OCI-LY3 (cell line): ENCODE data around the gene SIGLEC7.

Experiments
- H2AFZ ChIP-seq: fragments of 200-600, 300-600 bp; shearing (Covaris generic); 2 replicates; pipeline ENCODE4 v1.6.0; 2014; ENCODE audit warnings: antibody characterized with exemption, low read depth, low read length
- H3K27ac ChIP-seq: fragments of 200-600, 300-600 bp; sonication (generic); 2 replicates; pipeline ENCODE4 v1.5.1; 2014; ENCODE audit warnings: mild to moderate bottlenecking, low read length, moderate library complexity, mixed read lengths
- H3K27me3 ChIP-seq: fragments of 200-600, 300-600 bp; sonication (generic); 2 replicates; pipeline ENCODE4 v1.6.1; 2014; ENCODE audit warnings: low read depth, low read length, mixed read lengths
- H3K36me3 ChIP-seq: fragments of 200-600, 300-600 bp; sonication (generic); replicated peaks from 2 replicates; pipeline ENCODE3; 2014; ENCODE audit warnings: low read depth, low read length, mixed read lengths
- H3K4me1 ChIP-seq: fragments of 300-600, 200-600 bp; sonication (generic); 2 replicates; pipeline ENCODE4 v1.6.1; 2014; ENCODE audit warnings: low read length, mixed read lengths
- H3K4me2 ChIP-seq: fragments of 200-600, 300-600 bp; sonication (generic); 2 replicates; pipeline ENCODE4 v1.6.1; 2014; ENCODE audit warnings: low read length, mixed read lengths
- H3K4me3 ChIP-seq: fragments of 300-600, 200-600 bp; sonication (generic); 2 replicates; pipeline ENCODE4 v1.5.1; 2014; ENCODE audit warnings: antibody characterized with exemption, mild to moderate bottlenecking, low read length, moderate library complexity
- H3K79me2 ChIP-seq: fragments of 300-600, 200-600 bp; shearing (Covaris generic); 2 replicates; pipeline ENCODE4 v1.6.1; 2014; ENCODE audit warnings: mild to moderate bottlenecking, low read length, mixed read lengths
- H3K9ac ChIP-seq: fragments of 300-600, 200-600 bp; shearing (Covaris generic); 2 replicates; pipeline ENCODE4 v1.6.0; 2014; ENCODE audit warnings: mild to moderate bottlenecking, low read length, moderate library complexity
- H3K9me3 ChIP-seq: fragments of 200-600, 300-600 bp; shearing (Covaris generic); 2 replicates; pipeline ENCODE4 v1.6.1; 2014; ENCODE audit warnings: low read length, mixed read lengths; ENCODE audit not compliant: insufficient read depth
- H4K20me1 ChIP-seq: fragments of 200-600, 300-600 bp; sonication (generic); 2 replicates; pipeline ENCODE4 v1.6.1; 2016; ENCODE audit warnings: low read length, mixed read lengths; ENCODE audit not compliant: insufficient read depth
- EZH2phosphoT487 ChIP-seq: fragments of 200-600 bp; shearing (Covaris generic); IDR thresholded peaks from 2 replicates; pipeline ENCODE4 v1.6.1; 2018; ENCODE audit warnings: antibody characterized with exemption, mixed run types, low read depth
- TF ChIP-seq, protein P1 (sequence below): fragments of 200-600, 300-600 bp; sonication (generic); IDR thresholded peaks from 2 replicates; pipeline ENCODE4 v1.5.1; 2014; ENCODE audit warnings: antibody characterized with exemption, low read length, low read depth

The SIGLEC7 gene

DNA sequence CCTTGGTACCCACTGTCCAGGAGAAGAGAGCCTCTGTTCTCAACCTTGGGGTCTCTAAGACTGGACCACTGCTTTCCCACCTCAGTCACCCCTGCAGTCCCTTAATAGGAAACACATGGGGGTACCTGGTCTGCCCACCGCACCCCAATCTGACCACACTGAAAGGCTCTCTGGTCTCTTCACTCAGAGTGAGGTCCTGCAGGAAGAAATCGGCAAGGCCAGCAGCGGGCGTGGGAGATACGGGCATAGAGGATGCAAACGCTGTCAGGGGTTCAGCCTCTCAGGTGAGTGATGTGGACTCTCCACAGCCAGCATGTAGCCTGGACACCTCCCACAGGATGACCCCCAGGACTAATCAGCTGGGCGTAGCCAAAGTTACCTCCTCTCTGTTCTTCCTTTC is 13.9 kb upstream of the SIGLEC7 start:
- H3K27me3 ChIP-seq = peaks cover 22% of the 10 kb centered on the region
- no peaks in the 10 kb centered on the region for H3K36me3 ChIP-seq
- H3K4me3 ChIP-seq = no peak overlapping the region
- no peaks in the 10 kb centered on the region for H4K20me1 ChIP-seq
- H3K9ac ChIP-seq = no peak overlapping the region
- no peak for TF ChIP-seq EZH2phosphoT487
- TF ChIP-seq, protein P1, sequence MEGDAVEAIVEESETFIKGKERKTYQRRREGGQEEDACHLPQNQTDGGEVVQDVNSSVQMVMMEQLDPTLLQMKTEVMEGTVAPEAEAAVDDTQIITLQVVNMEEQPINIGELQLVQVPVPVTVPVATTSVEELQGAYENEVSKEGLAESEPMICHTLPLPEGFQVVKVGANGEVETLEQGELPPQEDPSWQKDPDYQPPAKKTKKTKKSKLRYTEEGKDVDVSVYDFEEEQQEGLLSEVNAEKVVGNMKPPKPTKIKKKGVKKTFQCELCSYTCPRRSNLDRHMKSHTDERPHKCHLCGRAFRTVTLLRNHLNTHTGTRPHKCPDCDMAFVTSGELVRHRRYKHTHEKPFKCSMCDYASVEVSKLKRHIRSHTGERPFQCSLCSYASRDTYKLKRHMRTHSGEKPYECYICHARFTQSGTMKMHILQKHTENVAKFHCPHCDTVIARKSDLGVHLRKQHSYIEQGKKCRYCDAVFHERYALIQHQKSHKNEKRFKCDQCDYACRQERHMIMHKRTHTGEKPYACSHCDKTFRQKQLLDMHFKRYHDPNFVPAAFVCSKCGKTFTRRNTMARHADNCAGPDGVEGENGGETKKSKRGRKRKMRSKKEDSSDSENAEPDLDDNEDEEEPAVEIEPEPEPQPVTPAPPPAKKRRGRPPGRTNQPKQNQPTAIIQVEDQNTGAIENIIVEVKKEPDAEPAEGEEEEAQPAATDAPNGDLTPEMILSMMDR = no peak
- H2AFZ ChIP-seq = no peak overlapping the region
- H3K9me3 ChIP-seq = no peaks in the 10 kb centered on the region
- peaks cover 8% of the 10 kb centered on the region for H3K4me1 ChIP-seq
- H3K79me2 ChIP-seq = no peaks in the 10 kb centered on the region
- no peak overlapping the region for H3K4me2 ChIP-seq
- no peak overlapping the region for H3K27ac ChIP-seq

DNA sequence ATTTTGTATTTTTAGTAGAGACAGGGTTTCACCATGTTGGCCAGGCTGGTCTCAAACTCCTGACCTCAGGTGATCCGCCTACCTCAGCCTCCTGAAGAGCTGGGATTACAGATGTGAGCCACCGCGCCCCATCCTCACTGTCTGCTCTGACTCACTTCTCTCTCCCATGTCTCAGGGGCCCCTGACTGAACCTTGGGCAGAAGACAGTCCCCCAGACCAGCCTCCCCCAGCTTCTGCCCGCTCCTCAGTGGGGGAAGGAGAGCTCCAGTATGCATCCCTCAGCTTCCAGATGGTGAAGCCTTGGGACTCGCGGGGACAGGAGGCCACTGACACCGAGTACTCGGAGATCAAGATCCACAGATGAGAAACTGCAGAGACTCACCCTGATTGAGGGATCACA is 12.4 kb upstream of the SIGLEC7 start:
- Histone ChIP-seq H3K36me3 (no peaks in the 10 kb centered on the region), H3K4me1 (peaks cover 8% of the 10 kb centered on the region), H4K20me1 (no peaks in the 10 kb centered on the region), H3K9me3 (no peaks in the 10 kb centered on the region), H3K4me2 (no peak overlapping the region), H3K9ac (no peak overlapping the region), H2AFZ (no peak overlapping the region), H3K79me2 (no peaks in the 10 kb centered on the region), H3K27ac (no peak overlapping the region), H3K27me3 (peaks cover 22% of the 10 kb centered on the region), H3K4me3 (no peak overlapping the region)
- TF ChIP-seq EZH2phosphoT487 = no peak
- TF ChIP-seq, protein P1 = no peak

DNA sequence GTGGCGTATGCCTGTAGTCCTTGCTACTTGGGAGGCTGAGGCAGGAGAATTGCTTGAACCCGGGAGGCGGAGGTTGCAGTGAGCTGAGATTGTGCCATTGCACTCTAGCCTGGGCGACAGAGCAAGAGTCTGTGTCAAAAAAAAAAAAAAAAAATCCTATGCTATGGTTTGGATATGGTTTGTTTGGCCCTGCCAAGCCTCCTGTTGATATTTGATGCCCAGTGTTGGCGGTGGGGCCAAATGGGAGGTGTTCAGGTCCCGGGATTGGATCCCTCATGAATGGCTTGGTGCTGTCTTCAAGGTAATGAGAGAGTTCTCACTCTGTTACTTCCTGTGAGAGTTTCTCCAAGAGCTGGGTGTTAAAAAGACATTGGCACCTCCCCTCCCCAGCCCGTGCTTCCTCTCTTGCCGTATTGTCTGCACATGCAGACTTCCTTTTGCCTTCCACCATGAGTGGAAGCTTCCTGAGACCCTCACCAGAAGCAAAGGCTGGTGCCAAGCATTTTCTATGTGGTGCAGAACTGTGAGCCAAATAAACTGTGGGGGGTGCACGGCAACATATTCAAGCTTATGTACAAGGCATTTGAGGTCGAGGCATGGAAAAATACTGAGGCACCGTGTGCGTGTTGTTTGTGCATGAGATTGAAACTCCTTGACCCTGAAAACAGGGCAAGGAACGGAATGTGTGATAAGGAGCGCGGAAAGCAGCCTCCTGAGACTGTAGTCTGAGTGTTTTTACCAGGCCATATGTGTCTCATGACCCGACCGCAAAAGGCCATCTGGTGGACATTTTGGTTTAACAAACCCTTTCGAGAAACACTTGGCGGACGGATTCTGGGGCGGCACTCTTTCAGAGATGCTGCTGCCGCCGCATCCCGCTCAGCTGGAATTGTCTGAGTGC is 10.1 kb upstream of the SIGLEC7 start:
- H3K36me3 ChIP-seq = no peaks in the 10 kb centered on the region
- peak overlapping the region; percentile 51 for H3K4me2 ChIP-seq
- H3K9me3 ChIP-seq = no peaks in the 10 kb centered on the region; the same call in 1 of the 2 replicates
- H4K20me1 ChIP-seq = no peaks in the 10 kb centered on the region
- no peaks in the 10 kb centered on the region for H3K79me2 ChIP-seq
- H3K4me3 ChIP-seq = peak overlapping the region; percentile 50
- peaks cover 24% of the 10 kb centered on the region for H3K27me3 ChIP-seq
- no peak overlapping the region for H3K9ac ChIP-seq
- peak overlapping the region; percentile 61; the same call in 1 of the 2 replicates for H2AFZ ChIP-seq
- no peak overlapping the region for H3K27ac ChIP-seq
- peaks cover 24% of the 10 kb centered on the region for H3K4me1 ChIP-seq
- TF ChIP-seq, protein P1 = peak; percentile 13; the same call in 1 of the 2 replicates
- no peak for TF ChIP-seq EZH2phosphoT487

- no peak overlapping the region for H3K27ac ChIP-seq
- no peak overlapping the region for H3K4me2 ChIP-seq
- H3K27me3 ChIP-seq = peaks cover 25% of the 10 kb centered on the region
- H3K9me3 ChIP-seq = no peaks in the 10 kb centered on the region; the same call in 1 of the 2 replicates
- H3K4me3 ChIP-seq = no peak overlapping the region
- H3K9ac ChIP-seq = no peak overlapping the region
- H2AFZ ChIP-seq = no peak overlapping the region
- H3K4me1 ChIP-seq = peaks cover 48% of the 10 kb centered on the region
- H4K20me1 ChIP-seq = no peaks in the 10 kb centered on the region
- no peaks in the 10 kb centered on the region for H3K36me3 ChIP-seq
- TF ChIP-seq EZH2phosphoT487 = no peak
- TF ChIP-seq, protein P1 = no peak
- no peaks in the 10 kb centered on the region for H3K79me2 ChIP-seq
Observed at GRCh38 chr19:51135004-51135403, 7.1 kb upstream of the SIGLEC7 start.
